Eye (tissue), 1 donor: ENCODE results near the gene HMX3.
"Not testable (repeated sequence)": the region's sequence is repeated elsewhere in the genome, so short reads cannot be mapped to it uniquely, and the experiment has no call there.

Experiments used
- DNase-seq: peaks from one replicate; pipeline ENCODE4 v3.0.0-alpha.2; 2015

The HMX3 gene

DNA sequence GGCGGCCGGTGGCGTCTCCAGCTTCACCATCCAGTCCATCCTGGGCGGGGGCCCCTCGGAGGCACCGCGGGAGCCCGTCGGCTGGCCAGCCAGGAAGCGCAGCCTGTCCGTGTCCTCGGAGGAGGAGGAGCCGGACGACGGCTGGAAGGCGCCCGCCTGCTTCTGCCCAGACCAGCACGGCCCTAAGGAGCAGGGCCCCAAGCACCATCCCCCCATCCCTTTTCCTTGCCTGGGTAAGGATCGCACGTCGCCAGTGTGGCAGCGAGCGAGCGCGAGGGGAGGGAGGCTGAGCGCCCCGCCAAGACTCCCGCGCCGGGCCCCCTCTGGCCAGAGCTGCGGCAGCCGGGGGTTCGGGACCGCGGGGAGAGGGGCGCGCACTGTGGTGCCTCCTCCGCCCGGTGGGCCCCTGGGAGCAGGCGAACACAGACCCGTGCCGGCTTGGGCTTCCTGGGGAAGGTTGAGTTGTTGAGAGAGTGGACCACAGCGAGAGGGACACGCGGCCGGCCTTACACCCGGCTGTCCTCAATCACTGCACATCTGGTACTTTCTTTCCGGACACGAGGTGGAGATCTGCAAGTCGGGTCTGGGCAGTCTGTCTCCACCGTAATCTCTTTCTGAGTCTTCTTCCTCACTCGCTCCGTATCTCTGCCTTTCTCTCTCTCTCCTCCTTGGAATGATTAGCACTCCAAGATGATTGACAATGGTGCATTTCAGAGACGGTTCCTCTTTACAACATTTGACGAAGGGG lies 12.8 kb downstream of the HMX3 start:
- peak; percentile 55 for DNase-seq

DNA sequence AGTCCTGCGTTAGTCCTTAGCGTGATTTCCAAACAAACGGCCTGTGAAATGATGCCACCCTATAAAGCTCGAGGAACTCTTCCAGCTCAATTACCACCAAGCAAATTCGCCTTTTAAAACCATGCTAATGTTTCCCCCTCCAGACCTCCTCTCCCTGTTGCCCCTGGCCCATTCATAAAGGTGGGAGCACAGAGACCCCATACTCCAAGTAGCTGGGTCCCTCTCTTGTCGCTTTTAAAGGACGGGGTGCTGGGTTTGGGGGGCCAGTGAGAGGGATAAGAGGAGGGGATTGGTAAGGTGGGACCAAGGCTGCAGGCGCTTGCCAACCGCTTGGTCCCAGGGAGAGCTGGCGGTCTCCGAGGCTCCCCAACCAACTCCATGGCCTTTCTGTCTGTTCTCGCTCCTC lies 13.4 kb downstream of the HMX3 start:
- DNase-seq, result no peak

DNA sequence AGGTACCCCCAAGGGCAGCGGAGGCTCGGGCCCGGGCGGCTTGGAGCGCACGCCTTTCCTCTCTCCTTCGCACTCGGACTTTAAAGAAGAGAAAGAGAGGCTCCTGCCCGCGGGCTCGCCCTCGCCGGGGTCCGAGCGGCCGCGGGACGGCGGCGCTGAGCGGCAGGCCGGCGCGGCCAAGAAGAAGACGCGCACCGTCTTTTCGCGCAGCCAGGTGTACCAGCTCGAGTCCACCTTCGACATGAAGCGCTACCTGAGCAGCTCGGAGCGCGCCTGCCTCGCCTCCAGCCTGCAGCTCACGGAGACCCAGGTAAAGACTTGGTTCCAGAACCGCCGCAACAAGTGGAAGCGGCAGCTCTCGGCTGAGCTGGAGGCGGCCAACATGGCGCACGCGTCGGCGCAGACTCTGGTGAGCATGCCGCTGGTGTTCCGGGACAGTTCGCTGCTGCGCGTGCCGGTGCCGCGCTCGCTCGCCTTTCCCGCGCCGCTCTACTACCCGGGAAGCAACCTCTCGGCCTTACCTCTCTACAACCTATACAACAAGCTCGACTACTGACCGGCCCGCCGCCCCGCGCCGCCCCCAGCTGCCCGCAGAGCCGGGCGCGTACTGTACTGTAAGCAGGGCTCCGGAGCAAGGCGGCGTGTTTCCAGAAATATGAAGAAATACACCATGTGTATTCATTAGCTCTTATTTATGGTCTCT lies 13.9 kb downstream of the HMX3 start:
- peak; percentile 65 for DNase-seq

DNA sequence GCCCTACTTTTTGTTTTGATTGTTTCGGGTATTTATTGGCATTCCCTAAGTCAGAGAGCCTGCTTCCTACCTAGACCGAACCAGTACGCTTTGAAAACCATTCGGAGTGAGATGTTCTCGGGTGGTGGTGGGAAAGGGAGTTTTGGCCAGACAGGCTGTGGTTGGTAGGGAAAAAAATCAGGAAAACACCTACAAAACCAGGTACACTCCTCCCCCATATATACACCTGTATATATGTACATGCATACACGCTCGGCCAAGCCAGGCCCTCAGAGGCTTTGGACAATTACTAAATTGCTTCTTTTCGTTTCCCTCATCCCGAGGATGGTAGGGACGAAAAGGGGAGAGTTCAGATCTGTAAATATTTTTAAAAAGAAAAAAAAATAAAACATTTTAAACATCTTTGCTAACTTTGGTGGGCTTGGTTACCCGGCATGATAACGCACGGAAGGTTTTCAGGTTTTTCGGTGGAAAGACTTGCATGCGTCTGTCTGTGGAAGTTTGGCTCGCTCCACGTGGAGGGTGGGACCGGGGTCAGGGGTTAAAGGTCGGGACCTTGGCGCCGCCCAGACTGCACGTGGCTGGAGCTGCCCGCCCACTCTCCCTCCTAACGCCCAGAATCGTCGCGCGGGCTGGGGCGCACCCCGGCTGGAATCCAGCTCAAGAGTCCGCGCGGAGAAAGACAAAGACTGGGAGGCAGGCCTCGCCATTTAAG lies 14.7 kb downstream of the HMX3 start:
- peak; percentile 70 for DNase-seq

DNA sequence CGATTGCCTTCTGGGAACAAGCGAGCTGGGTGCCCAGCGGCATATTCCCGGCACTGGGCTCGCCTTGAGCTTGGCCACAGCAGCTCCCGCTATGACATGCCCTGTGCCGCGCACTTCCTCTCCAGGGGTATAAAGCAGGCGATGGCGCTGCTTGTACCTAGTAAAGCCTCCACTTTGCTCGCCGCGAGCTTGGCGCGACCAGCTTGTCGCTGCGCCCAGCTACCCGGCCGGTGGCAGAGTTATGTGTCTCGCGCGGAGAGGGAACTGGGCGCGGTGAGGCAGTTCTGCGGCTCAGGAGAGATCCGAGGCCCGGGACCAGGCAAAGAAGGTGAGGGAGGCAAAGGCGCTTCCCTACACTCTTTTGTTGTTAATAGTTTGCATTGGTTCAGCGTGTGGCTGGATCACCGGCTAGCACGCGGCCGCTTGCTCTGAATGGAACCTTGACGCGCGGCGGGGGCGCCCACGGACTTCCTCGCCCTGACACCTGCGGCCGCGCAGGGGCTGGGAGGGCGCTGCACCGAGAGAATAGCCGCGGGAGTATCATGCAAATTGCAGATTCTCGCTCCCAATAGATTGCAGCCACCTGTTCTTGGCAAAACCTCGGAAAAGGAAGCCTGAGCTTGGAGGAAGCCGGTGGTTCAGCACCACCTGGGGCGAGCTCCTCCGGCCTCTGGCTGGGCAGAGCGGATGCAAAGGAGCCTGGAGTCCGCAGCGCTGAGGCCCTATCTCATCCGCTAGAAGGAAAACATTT lies 15.4 kb downstream of the HMX3 start:
- DNase-seq, result peak; percentile 73

DNA sequence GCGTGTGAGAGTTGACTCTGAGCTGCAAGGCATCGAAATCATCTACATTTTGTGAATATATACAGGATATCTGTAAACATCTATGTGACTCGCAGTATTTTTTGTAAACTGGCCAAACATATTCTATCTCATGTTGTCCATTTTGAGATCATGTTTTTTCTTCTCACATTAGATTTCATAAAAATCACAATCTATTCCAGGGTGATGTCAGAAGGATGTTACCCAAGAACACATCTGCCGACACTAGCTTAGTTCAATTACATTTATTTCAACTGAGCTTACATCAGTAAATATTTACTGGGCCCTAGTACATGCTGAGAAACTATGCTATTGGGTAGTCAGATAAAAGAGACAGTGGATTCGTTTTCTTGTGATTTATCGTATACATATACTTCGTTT lies 16.0 kb downstream of the HMX3 start:
- DNase-seq, result peak; percentile 64

DNA sequence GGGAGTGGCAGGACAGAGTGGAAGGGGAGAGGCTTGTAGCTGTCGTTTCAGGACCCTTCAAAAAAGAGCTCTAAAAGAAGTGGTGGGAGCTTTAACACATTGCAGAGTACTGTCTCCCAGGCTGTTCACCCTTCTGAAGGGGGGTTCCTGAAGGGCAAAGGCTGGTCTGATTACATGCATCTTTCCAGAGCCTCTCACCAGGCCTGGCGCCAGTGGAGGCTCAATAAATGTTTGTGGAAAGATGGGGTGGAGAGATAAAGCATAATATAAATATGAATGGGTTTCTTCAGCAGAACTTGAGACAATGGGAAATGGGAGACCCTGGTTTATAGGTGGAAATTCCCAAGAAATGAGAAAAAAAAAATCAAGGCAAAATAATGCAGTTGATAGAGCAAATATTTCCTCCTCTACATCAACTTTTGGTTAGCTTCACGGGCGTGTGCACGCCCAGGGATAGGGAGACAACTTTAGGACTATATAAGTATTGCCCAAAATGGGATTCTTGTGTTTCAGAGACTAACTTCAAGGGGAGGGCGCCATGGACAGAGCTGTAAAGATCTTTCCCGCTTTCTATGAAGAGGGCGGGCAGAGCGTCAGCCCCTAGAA lies 17.8 kb downstream of the HMX3 start:
- DNase-seq, result no peak

DNA sequence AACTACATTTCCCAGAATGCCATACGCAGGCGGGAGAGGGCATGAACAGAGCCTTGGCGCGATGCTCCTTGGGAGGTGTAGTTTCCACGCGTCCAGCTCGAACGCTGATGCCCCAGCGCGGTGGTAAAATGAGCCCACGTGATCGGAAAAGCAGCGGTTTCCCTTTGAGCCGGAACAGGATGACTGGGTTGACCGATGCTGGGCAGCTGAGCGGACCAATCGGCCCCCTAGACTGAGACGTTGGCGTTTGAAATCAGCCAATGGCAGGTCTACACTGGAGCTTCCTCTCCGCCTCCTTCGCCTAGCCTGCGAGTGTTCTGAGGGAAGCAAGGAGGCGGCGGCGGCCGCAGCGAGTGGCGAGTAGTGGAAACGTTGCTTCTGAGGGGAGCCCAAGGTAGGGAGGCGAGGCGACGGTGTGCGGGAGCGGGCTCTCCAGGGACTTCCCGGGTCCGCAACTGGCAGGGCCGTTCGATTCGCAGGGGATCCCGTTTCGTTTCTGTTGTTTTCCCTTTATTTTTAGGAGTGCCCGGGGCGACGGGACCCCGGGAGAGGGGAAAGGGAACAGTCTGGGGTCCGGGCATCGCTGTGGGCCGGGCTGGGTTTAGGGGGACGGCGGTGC lies 18.4 kb downstream of the HMX3 start, which contains the start of gene BUB3:
Gene BUB3, plus strand, starts transcription at position 311 of the 619 bp plus-strand sequence. CDS start 516 bp downstream, outside the sequence.
- DNase-seq, result peak; percentile 100

DNA sequence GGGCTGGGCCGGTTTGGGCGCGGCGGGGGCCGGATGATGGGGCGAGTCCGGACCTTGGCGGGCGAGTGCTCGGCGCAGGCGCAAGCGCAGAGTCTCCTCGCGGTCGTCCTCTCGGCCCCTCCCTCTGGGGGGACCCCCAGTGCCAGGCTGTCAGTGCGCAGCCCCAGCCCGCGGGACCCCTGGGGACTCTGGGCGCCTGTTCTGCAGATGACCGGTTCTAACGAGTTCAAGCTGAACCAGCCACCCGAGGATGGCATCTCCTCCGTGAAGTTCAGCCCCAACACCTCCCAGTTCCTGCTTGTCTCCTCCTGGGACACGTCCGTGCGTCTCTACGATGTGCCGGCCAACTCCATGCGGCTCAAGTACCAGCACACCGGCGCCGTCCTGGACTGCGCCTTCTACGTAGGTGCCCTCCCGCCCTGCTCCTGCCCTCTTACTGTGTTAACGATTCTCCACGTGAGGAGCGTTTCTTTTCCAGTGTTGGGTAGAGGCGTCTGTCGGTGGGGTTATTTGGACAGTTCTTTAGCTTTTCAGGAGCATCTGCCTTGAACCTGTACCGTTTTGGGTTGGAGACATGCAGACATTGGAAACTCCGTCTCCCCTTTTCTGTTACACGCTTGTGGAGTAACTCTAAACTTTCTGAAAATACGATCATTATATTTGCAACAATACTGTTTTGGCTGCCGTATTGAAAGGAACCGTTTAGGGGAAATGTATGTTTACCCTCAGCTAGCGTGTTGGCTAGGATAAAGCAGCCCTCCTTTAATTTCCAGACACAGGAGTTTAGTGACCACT lies 19.1 kb downstream of the HMX3 start:
- DNase-seq, result peak; percentile 78

DNA sequence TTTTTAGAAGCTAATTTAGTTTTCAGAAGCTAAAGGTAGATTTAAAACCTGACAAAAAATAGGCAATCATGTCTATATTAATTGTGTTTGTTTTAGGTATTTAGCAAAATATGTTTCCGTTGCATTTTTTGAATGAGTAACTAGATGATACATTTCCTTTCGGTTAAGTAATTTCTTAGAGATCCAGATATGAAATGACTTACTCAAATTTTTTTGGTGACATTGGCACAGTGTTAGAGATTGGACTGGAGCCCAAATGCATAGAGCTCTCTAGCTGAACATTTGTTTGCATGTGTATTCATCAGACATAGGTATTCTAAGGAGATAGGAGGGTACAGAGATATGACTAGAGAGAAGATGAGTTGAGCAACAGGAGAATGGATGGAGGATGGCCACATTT lies 20.3 kb downstream of the HMX3 start:
- DNase-seq, result no peak

DNA sequence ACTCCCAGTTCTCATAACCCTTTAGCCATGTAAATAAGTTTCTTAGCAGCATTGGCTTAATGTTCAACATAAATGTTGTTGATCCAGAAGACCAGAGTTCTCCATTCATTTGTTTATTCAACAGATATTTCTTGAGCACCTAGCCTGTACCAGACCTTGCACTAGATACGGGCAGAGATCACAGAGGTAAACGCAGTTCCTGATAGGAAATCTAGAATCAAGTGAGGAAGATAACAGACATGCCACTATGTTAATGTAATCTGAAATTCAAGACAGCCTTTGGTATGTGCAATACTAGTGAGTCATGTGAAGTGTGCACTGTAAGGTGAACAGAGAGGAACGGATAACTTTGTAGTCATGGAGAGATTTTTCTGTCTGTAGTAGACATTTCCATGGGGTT lies 21.4 kb downstream of the HMX3 start:
- no peak for DNase-seq

DNA sequence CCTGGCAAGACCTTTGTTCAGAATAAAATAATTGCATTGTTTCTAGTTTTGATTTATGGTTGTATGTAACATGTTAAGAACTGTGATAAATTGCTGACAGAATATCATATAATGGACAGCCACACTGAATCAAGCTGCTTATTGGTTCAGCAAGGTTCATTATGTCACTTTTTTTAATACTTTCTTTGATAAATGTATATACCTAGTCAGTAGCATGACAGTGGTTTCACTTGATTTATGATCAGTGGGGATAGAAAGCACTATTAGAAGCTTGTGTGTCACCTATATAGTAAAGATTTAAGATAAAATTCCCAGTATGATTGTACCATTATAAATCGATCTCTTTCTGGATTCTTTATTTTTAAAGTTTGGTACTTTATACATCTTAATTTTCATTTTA lies 22.9 kb downstream of the HMX3 start:
- DNase-seq, result no peak

DNA sequence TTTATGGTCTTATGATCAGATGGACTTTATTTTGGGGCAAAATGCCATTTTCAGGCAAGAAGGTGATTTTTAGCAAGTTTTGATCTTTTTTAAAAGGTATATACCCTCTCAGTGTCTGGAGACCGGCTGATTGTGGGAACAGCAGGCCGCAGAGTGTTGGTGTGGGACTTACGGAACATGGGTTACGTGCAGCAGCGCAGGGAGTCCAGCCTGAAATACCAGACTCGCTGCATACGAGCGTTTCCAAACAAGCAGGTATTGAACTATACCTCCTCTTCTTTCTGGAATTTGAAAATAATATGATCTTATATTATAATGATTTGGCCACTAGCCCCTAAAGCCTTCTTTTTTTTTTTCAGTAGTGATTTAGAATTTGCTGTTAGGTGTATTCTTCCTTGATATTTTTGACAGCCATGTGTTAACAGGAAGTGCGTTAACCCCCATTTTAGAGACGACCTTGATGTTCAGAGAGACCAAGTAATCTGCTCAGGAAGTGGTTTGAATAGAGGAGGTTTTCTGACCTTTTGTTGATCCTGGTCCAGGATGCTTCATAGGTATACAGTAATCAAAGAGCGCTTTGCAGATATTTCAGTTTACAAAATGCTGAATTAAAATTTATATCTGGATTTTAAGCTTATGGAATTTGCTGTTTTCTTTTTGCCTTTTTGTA lies 24.7 kb downstream of the HMX3 start:
- DNase-seq, result no peak

DNA sequence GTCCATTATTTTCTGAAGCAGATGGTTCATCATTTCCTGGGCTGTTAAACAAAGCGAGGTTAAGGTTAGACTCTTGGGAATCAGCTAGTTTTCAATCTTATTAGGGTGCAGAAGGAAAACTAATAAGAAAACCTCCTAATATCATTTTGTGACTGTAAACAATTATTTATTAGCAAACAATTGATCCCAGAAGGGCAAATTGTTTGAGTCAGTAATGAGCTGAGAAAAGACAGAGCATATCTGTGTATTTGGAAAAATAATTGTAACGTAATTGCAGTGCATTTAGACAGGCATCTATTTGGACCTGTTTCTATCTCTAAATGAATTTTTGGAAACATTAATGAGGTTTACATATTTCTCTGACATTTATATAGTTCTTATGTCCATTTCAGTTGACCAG lies 28.5 kb downstream of the HMX3 start:
- DNase-seq, result no peak

DNA sequence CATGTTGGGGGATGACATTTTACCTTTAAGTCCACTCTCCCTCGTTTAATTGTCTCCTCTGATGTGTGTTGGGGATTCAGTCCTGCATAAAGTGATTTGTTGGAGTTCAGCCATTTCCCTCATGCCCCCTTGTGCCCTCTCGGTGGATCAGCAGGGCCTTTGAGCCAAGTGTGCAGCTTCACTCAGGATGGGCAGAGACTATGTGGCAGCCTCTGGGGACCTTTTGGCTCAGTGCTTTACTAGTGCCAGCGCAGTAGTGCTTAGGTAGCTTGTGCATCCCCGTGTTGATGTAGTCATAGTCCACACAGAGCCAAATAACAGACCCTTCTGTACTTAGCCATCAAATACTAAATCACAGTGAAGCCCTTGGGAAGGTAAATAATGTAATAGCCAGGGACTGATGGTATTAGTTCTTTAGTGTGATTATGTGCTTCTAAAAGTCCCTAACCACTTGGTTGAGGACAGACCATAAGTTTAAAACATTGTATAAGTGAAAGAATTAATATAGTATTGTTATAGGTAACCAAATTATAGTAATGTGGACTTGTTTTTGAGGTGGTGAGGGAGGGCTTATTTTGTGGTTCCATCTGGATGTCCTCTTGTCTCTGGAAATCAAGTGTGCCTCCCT lies 29.8 kb downstream of the HMX3 start:
- peak; percentile 34 for DNase-seq

DNA sequence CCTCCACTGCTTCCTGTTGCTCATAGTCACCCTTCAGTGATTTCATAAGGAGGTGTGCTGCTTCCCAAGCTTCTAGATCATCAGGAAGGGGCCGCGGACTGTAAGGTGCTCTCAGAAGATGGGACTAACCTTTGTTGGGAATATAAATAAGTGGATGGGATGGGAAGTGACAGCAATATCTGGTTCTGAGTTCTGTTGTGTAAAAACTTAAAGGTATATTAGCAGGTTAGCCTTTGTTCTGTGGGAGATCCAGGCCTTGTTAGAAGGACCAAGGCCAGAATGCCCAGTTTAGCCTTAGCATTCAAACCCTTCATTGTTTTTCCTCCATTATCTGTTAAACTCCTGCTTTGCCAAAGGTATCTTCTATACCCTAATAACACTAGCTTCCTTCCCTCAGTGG lies 30.8 kb downstream of the HMX3 start:
- no peak for DNase-seq

DNA sequence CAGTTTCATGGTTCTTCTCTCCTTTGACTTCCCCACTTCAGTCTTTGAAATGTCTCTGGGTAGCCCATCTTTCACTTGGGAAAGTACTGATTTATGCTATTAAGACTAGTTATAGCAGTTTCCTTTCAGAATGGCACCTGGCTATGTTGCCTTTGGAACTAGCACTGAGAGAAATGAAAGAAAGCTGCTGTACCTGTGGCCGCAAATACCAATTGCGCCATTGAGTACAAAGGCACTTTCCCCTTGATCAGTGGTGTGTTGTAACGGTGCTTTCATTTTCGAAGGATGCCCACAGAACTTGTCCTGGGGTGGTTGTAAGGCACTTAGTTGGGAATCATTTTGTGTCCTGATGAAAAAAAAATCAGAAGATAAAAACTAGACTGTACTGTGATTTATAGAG lies 35.2 kb downstream of the HMX3 start:
- no peak for DNase-seq

DNA sequence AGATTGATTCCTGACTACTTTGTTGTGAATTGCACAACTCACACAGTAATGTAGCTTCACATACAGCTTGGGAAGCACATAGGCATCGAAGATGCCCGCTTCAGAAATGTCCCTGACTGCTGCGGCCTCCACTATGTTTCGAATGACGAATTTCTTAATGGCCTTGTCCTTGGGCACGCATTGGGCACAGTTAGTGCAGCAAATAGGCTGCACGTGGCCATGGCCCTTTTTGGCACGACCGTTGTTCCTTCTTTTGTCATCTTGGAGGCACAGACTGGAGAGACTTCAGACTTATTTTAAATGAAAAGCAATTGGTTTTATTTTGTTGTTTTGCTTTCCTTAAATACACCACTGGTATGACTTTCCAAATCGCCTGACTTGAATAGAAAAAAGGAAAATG lies 35.8 kb downstream of the HMX3 start:
- DNase-seq, result not testable (repeated sequence)

DNA sequence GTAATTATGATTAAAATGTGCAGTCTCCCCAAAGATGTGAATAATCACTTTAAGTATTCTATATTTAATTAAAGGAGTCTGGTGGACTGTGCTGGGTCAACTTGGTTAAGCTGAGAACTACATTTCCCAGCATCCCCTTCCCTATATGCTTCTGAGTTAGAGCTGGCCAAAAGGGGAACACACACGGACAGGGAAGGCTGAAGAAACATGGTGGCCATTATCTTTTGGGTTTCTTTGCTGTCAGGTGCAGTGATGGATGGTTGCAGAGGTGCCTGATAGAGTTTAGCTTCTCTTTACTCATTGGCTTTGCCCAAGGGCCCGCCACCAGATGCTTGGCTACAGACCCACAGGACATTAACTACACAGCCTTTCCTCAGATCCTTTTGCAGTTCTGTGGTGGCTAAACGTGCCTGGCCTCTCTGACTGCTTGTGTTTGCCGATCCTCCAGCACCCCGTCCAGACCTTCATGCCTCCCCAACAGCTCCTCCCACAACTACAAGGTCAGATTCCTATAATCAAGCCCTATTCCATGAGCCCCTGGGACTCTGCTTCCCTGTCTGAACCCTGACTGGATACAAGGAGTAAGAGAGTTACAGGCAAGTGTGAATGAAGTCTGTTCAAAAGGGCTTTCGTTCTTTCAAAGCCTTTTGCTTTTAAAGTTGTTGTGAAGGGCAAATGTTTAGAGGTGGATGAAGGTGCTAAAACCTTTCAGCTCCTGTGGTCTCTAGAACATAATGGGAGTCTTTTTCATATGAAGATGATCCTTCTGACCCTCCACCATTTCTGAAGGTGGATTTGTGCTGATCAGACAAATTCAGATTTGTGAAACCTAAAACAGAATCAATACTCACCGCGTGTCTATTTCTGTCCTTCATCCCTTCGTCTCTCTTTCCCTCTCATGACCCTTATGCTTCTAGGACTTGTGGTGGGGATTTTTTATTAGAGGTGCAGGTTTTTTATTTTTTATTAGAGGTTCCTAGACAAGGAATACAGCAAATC lies 39.9 kb downstream of the HMX3 start:
- DNase-seq, result no peak
